NOMO-1 treated with DMSO at 0.1 percent for 48 hours (cell line): ENCODE results near the gene BCL2L11.

Source experiments
- DNase-seq: peaks from one replicate; lab custom pipeline; 2025; ENCODE audit not compliant: unreplicated experiment; lab: John Stamatoyannopoulos, UW

The BCL2L11 gene

GRCh38 chr2:111142101-111142500, 21.4 kb downstream of the BCL2L11 start:
- DNase-seq = no peak

- no peak for DNase-seq
These were observed 22.6 kb downstream of the BCL2L11 start for GRCh38 chr2:111143107-111143842.

- no peak for DNase-seq
These were observed 23.1 kb downstream of the BCL2L11 start for GRCh38 chr2:111143843-111144198.

GRCh38 chr2:111145103-111145760, 24.5 kb downstream of the BCL2L11 start:
- no peak for DNase-seq

GRCh38 chr2:111145951-111146350, 25.2 kb downstream of the BCL2L11 start:
- DNase-seq = no peak

GRCh38 chr2:111148225-111148873, 27.6 kb downstream of the BCL2L11 start:
- no peak for DNase-seq

GRCh38 chr2:111148925-111149324, 28.2 kb downstream of the BCL2L11 start:
- no peak for DNase-seq

- no peak for DNase-seq
These were observed 29.3 kb downstream of the BCL2L11 start for GRCh38 chr2:111149882-111150455.

- DNase-seq = no peak
These were observed 34.0 kb downstream of the BCL2L11 start for GRCh38 chr2:111154758-111155157.

GRCh38 chr2:111155610-111156009, 34.9 kb downstream of the BCL2L11 start:
- no peak for DNase-seq

GRCh38 chr2:111156529-111156928, 35.8 kb downstream of the BCL2L11 start:
- no peak for DNase-seq

GRCh38 chr2:111157071-111157661, 36.5 kb downstream of the BCL2L11 start:
- no peak for DNase-seq

- no peak for DNase-seq
These were observed 37.1 kb downstream of the BCL2L11 start for GRCh38 chr2:111157798-111158197.

- no peak for DNase-seq
These were observed 38.9 kb downstream of the BCL2L11 start for GRCh38 chr2:111159641-111160040.

GRCh38 chr2:111160758-111161157, 40.0 kb downstream of the BCL2L11 start:
- no peak for DNase-seq

- DNase-seq = no peak
These were observed 41.3 kb downstream of the BCL2L11 start for GRCh38 chr2:111161971-111162370.

GRCh38 chr2:111162718-111163331, 42.1 kb downstream of the BCL2L11 start:
- no peak for DNase-seq

GRCh38 chr2:111164078-111164477, 43.4 kb downstream of the BCL2L11 start:
- no peak for DNase-seq

GRCh38 chr2:111165084-111165483, 44.4 kb downstream of the BCL2L11 start:
- no peak for DNase-seq

- no peak for DNase-seq
These were observed 45.4 kb downstream of the BCL2L11 start for GRCh38 chr2:111166115-111166514.
